LNCAP (cell line): ENCODE data around the gene DZIP1.

Experiments used
- CTCF ChIP-seq: fragments of 450-650 bp; IDR thresholded peaks from 2 replicates; pipeline ENCODE4 v1.5.1; 2017; ENCODE audit warnings: mild to moderate bottlenecking

The DZIP1 gene

GRCh38 chr13:95604556-95604915 lies 40.0 kb downstream of the DZIP1 start:
- TF ChIP-seq CTCF, result no peak

GRCh38 chr13:95603887-95604555 lies 40.5 kb downstream of the DZIP1 start:
- no peak for TF ChIP-seq CTCF

- no peak for TF ChIP-seq CTCF
Measured at GRCh38 chr13:95601906-95602305, 42.6 kb downstream of the DZIP1 start.

- TF ChIP-seq CTCF, result no peak
Measured at GRCh38 chr13:95601216-95601615, 43.3 kb downstream of the DZIP1 start.

GRCh38 chr13:95596701-95597100 lies 47.8 kb downstream of the DZIP1 start:
- TF ChIP-seq CTCF, result no peak

- no peak for TF ChIP-seq CTCF
Measured at GRCh38 chr13:95593462-95593861, 51.0 kb downstream of the DZIP1 start.

- no peak for TF ChIP-seq CTCF
Measured at GRCh38 chr13:95588721-95589120, 55.8 kb downstream of the DZIP1 start.

- no peak for TF ChIP-seq CTCF
Measured at GRCh38 chr13:95588134-95588533, 56.4 kb downstream of the DZIP1 start.
